Measurements from ENCODE around the gene CACNA1D. TPM values are rescaled to one million over a fixed set of nuclear protein-coding genes. Genes with fewer than 3 reads are reported as not detected.
"Not testable (repeated sequence)": the region's sequence is repeated elsewhere in the genome, so short reads cannot be mapped to it uniquely, and the experiment has no call there.

CACNA1D gene
- total and polyA plus RNA-seq, 2 experiments from 2014 or later: 5.2 to 27.8 TPM

- TF ChIP-seq CTCF (IDR thresholded peaks at IDR 0.05; ENCODE audit: poor library complexity): no peak
- Histone ChIP-seq H3K9me2 (replicated peaks; ENCODE audit: insufficient read depth) (no peaks in the 10 kb centered on the region), H3K36me3 (replicated peaks; ENCODE audit: insufficient read depth, low read depth) (no peaks in the 10 kb centered on the region), H2AFZ (no peak overlapping the region), H3K4me3 (no peak overlapping the region), H3K79me2 (no peaks in the 10 kb centered on the region), H3K27me3 (no peaks in the 10 kb centered on the region), H4K20me1 (ENCODE audit: insufficient read depth, poor library complexity, severe bottlenecking) (no peaks in the 10 kb centered on the region), H3K4me2 (no peak overlapping the region), H3K27ac (peak overlapping the region; percentile 57), H3K4me1 (ENCODE audit: insufficient read depth) (peaks cover 10% of the 10 kb centered on the region), H3K9me3 (ENCODE audit: low read depth) (no peaks in the 10 kb centered on the region)
- no peak for DNase-seq (ENCODE audit: low spot score)
- 95% methylated on average over 2 of the region's 2 CpGs for whole genome bisulfite sequencing (ENCODE audit: low lambda C conversion rate, missing lambda C conversion rate)
These were observed 135.0 kb downstream of the CACNA1D start for GRCh38 chr3:53629402-53629723.

- Histone ChIP-seq H3K27ac (no peak overlapping the region), H3K4me3 (no peak overlapping the region), H3K79me2 (no peaks in the 10 kb centered on the region), H2AFZ (no peak overlapping the region), H4K20me1 (ENCODE audit: insufficient read depth, poor library complexity, severe bottlenecking) (no peaks in the 10 kb centered on the region), H3K4me1 (ENCODE audit: insufficient read depth) (peaks cover 10% of the 10 kb centered on the region), H3K4me2 (no peak overlapping the region), H3K9me3 (ENCODE audit: low read depth) (no peaks in the 10 kb centered on the region), H3K9me2 (replicated peaks; ENCODE audit: insufficient read depth) (no peaks in the 10 kb centered on the region), H3K36me3 (replicated peaks; ENCODE audit: insufficient read depth, low read depth) (no peaks in the 10 kb centered on the region), H3K27me3 (no peaks in the 10 kb centered on the region)
- TF ChIP-seq EZH2 (IDR thresholded peaks at IDR 0.05; ENCODE audit: borderline replicate concordance) (no peak), CTCF (IDR thresholded peaks at IDR 0.05; ENCODE audit: poor library complexity) (no peak), EZH2phosphoT487 (IDR thresholded peaks at IDR 0.05; ENCODE audit: low read depth, severe bottlenecking, unreplicated experiment) (no peak)
- no peak for DNase-seq (ENCODE audit: low spot score)
- WGBS (ENCODE audit: low lambda C conversion rate, missing lambda C conversion rate): 74% methylated on average over 3 of the region's 3 CpGs
These were observed 136.1 kb downstream of the CACNA1D start for GRCh38 chr3:53630547-53630946.

- Histone ChIP-seq H3K27me3 (no peaks in the 10 kb centered on the region), H3K9me2 (replicated peaks; ENCODE audit: insufficient read depth) (no peaks in the 10 kb centered on the region), H4K20me1 (ENCODE audit: insufficient read depth, poor library complexity, severe bottlenecking) (no peaks in the 10 kb centered on the region), H3K4me1 (ENCODE audit: insufficient read depth) (peaks cover 8% of the 10 kb centered on the region), H3K27ac (no peak overlapping the region), H3K4me2 (peak overlapping the region; percentile 48), H3K79me2 (no peaks in the 10 kb centered on the region), H3K36me3 (replicated peaks; ENCODE audit: insufficient read depth, low read depth) (no peaks in the 10 kb centered on the region), H2AFZ (no peak overlapping the region), H3K9me3 (ENCODE audit: low read depth) (no peaks in the 10 kb centered on the region), H3K4me3 (no peak overlapping the region)
- 68% methylated on average over 9 of the region's 9 CpGs for WGBS (ENCODE audit: low lambda C conversion rate, missing lambda C conversion rate)
- no peak for TF ChIP-seq EZH2phosphoT487 (IDR thresholded peaks at IDR 0.05; ENCODE audit: low read depth, severe bottlenecking, unreplicated experiment)
- TF ChIP-seq EZH2 (IDR thresholded peaks at IDR 0.05; ENCODE audit: borderline replicate concordance): no peak
- no peak for TF ChIP-seq CTCF (IDR thresholded peaks at IDR 0.05; ENCODE audit: poor library complexity)
- DNase-seq (ENCODE audit: low spot score): no peak
These were observed 138.9 kb downstream of the CACNA1D start for GRCh38 chr3:53633197-53633787.

GRCh38 chr3:53635041-53635440 lies 140.6 kb downstream of the CACNA1D start:
- 85% methylated on average over 3 of the region's 3 CpGs for WGBS (ENCODE audit: low lambda C conversion rate, missing lambda C conversion rate)
- TF ChIP-seq CTCF (IDR thresholded peaks at IDR 0.05; ENCODE audit: poor library complexity) (no peak), EZH2 (IDR thresholded peaks at IDR 0.05; ENCODE audit: borderline replicate concordance) (no peak), EZH2phosphoT487 (IDR thresholded peaks at IDR 0.05; ENCODE audit: low read depth, severe bottlenecking, unreplicated experiment) (no peak)
- H3K27me3 ChIP-seq: no peaks in the 10 kb centered on the region
- no peak for DNase-seq (ENCODE audit: low spot score)
- no peaks in the 10 kb centered on the region for H3K9me3 ChIP-seq (ENCODE audit: low read depth)
- no peak overlapping the region for H3K4me2 ChIP-seq
- H3K79me2 ChIP-seq: no peaks in the 10 kb centered on the region
- no peak overlapping the region for H3K4me3 ChIP-seq
- no peaks in the 10 kb centered on the region for H3K9me2 ChIP-seq (replicated peaks; ENCODE audit: insufficient read depth)
- H3K4me1 ChIP-seq (ENCODE audit: insufficient read depth): no peaks in the 10 kb centered on the region
- no peaks in the 10 kb centered on the region for H4K20me1 ChIP-seq (ENCODE audit: insufficient read depth, poor library complexity, severe bottlenecking)
- H2AFZ ChIP-seq: no peak overlapping the region
- no peaks in the 10 kb centered on the region for H3K36me3 ChIP-seq (replicated peaks; ENCODE audit: insufficient read depth, low read depth)
- no peak overlapping the region for H3K27ac ChIP-seq

GRCh38 chr3:53638806-53639205 lies 144.4 kb downstream of the CACNA1D start:
- not testable (repeated sequence) for H3K4me2 ChIP-seq; H3K9me2 ChIP-seq (replicated peaks; ENCODE audit: insufficient read depth); DNase-seq (ENCODE audit: low spot score); H3K9me3 ChIP-seq (ENCODE audit: low read depth); H2AFZ ChIP-seq; H3K36me3 ChIP-seq (replicated peaks; ENCODE audit: insufficient read depth, low read depth); H3K4me3 ChIP-seq; H3K27ac ChIP-seq; H3K79me2 ChIP-seq; H3K27me3 ChIP-seq; H3K4me1 ChIP-seq (ENCODE audit: insufficient read depth); H4K20me1 ChIP-seq (ENCODE audit: insufficient read depth, poor library complexity, severe bottlenecking)
- 70% methylated on average over 4 of the region's 4 CpGs for WGBS (ENCODE audit: low lambda C conversion rate, missing lambda C conversion rate)
